AG04449 (cell line): Measurements from ENCODE around the gene GSE1.

ENCODE experiments used
- CTCF ChIA-PET: fragments of 350-600 bp; formaldehyde crosslinking; extraction: SDS; loops from one replicate; lab custom pipeline; 2021; ENCODE audit warnings: antibody characterized with exemption; lab: Yijun Ruan, JAX
- POLR2A ChIA-PET: fragments of 400-600, 350-600 bp; formaldehyde crosslinking; extraction: SDS; loops from one replicate; lab custom pipeline; 2020; ENCODE audit warnings: antibody characterized with exemption, inconsistent platforms; lab: Yijun Ruan, JAX
- DNase-seq: peaks from one replicate; pipeline ENCODE4 v3.0.0-alpha.2; 2010; ENCODE audit warnings: low read depth, low spot score
- H3K4me3 ChIP-seq: 2 replicates; pipeline ENCODE4 v1.5.1; 2011; ENCODE audit warnings: low read depth, mild to moderate bottlenecking, control low read depth, low read length
- CTCF ChIP-seq: IDR thresholded peaks from one replicate; pipeline ENCODE4 v1.5.1; 2011; ENCODE audit warnings: mild to moderate bottlenecking, moderate library complexity, low read length, control low read depth, inconsistent platforms; ENCODE audit not compliant: insufficient read depth; ENCODE audit errors: missing control alignments

GSE1 gene

GRCh38 chr16:85710732-85711131 lies 97.6 kb downstream of the GSE1 start:
- CTCF ChIA-PET: interaction anchor here (0.7 to 1.6 kb wide), 3 partner anchors 12 to 95 kb away, joined by 3 to 6 read pairs (median 4); no protein-coding TSS in a partner anchor
- no peak overlapping the region for H3K4me3 ChIP-seq
- POLR2A ChIA-PET: no interaction called here

GRCh38 chr16:85711982-85712587 lies 99.0 kb downstream of the GSE1 start:
- ChIA-PET CTCF (interaction anchor here (1.0 to 10.3 kb wide), 5 partner anchors 10 to 96 kb away, joined by 3 to 220 read pairs (median 4); no protein-coding TSS in a partner anchor), POLR2A (no interaction called here)
- no peak for TF ChIP-seq CTCF
- no peak for DNase-seq
- no peak overlapping the region for H3K4me3 ChIP-seq

More at GRCh38 chr16:85710732-85711131, 97.6 kb downstream of the GSE1 start:
- no peak for DNase-seq
- TF ChIP-seq CTCF: no peak

GRCh38 chr16:85712801-85713200 lies 99.7 kb downstream of the GSE1 start:
- no peak for DNase-seq
- CTCF ChIA-PET: interaction anchor here (1.0 to 10.3 kb wide), 3 partner anchors 9 to 34 kb away, joined by 3 to 220 read pairs (median 4); no protein-coding TSS in a partner anchor
- POLR2A ChIA-PET: no interaction called here
- H3K4me3 ChIP-seq: no peak overlapping the region
- no peak for TF ChIP-seq CTCF

DNA sequence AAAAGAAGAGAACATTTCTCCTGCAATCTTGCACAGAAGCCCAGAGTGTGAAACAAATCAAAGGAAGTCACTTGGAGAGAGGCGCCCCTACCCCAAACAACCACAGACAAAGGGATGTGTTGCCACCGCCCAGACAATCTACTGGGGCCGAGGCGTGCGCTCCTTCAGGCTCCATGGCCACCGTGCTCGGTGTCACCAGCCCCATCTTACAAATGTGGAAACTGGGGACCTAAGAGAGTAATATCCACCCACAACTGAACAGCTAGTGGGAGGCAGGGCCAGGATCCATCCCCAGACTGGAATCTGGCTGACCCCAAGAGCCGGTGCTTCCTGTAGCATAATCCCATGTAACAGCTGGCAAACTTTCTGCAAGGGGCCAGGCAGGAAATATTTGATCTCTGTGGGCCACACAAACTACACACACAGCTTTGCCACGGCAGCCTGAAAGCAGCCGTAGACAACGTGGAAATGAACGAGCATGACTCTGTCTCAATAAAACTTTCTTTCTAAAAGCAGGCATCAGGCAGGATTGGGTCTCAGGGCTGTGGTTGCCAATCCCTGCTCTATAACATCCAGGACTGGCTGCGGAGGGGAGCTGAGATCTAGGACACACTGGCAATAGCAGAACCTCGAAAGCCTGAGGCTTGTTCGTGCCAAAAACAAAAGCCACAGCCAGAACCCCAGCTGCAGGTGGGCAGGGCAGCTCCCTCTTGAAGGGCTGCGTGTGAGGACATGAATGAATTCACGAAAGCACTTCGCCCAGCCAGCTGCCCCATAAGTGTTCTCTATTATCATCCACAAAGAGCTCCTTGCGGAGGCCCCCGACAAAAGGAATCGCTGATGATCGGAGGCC lies 102.3 kb downstream of the GSE1 start:
- no peak overlapping the region for H3K4me3 ChIP-seq
- ChIA-PET POLR2A (no interaction called here), CTCF (interaction anchor here (0.8 to 10.3 kb wide), 22 partner anchors 8 to 601 kb away, joined by 3 to 220 read pairs (median 5); no protein-coding TSS in a partner anchor)
- TF ChIP-seq CTCF: no peak
- no peak for DNase-seq

GRCh38 chr16:85716022-85716679 lies 103.0 kb downstream of the GSE1 start:
- POLR2A ChIA-PET: no interaction called here
- no peak overlapping the region for H3K4me3 ChIP-seq
- TF ChIP-seq CTCF: no peak
- CTCF ChIA-PET: interaction anchor here (0.8 to 10.3 kb wide), 36 partner anchors 7 to 601 kb away, joined by 3 to 220 read pairs (median 5); partner anchors contain the start of genes C16orf74 and GINS2
- DNase-seq: no peak

DNA sequence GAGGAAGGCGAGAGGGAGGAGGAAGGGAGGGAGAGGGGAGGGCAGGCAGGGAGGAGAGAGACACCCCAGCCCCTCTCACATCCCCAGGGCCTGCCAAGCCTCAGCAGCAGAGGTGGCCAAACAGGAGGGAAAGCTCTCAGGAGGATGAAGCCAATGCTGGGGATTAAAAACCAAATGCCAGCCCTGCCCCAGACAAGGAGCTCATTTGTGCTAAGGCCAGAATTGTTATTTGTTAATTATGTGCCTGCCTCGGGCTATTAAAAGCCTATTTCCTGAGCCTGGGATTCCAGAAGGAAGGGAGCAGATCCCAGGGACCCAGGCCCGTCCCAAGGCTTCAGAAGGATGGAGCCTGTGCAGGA lies 103.5 kb downstream of the GSE1 start:
- TF ChIP-seq CTCF: no peak
- DNase-seq: no peak
- no peak overlapping the region for H3K4me3 ChIP-seq
- CTCF ChIA-PET: interaction anchor here (1.0 to 10.3 kb wide), 31 partner anchors 8 to 602 kb away, joined by 3 to 220 read pairs (median 6); partner anchors contain the start of genes C16orf74 and GINS2
- POLR2A ChIA-PET: no interaction called here
